Nephron progenitor cell (in vitro differentiated cells): ENCODE measurements around the gene NPAS3.
A peak's percentile ranks its signal among the peaks of the same experiment; 100 is the strongest.

ENCODE experiments used
- DNase-seq: peaks from one replicate; pipeline ENCODE4 v3.0.0; 2021
- H3K27ac Mint-ChIP-seq: 2 replicates; pipeline ENCODE4 v1.8.0; 2021; ENCODE audit warnings: mild to moderate bottlenecking, moderate library complexity, mixed read lengths
- H3K27me3 Mint-ChIP-seq: 2 replicates; pipeline ENCODE4 v1.8.0; 2021; ENCODE audit warnings: mild to moderate bottlenecking, low read depth, mixed read lengths; ENCODE audit not compliant: poor library complexity
- H3K36me3 Mint-ChIP-seq: 2 replicates; pipeline ENCODE4 v1.8.0; 2021; ENCODE audit warnings: low read depth, mixed read lengths
- H3K4me1 Mint-ChIP-seq: 2 replicates; pipeline ENCODE4 v1.8.0; 2021; ENCODE audit warnings: mixed read lengths
- H3K4me3 Mint-ChIP-seq: 2 replicates; pipeline ENCODE4 v1.8.0; 2021; ENCODE audit warnings: mild to moderate bottlenecking, moderate library complexity, mixed read lengths
- H3K9me3 Mint-ChIP-seq: 2 replicates; pipeline ENCODE4 v1.8.0; 2021; ENCODE audit warnings: mild to moderate bottlenecking, moderate library complexity, mixed read lengths
- TF ChIP-seq, protein P1 (sequence below): fragments of 200-600 bp; sonication (generic); IDR thresholded peaks from 2 replicates; pipeline ENCODE4 v1.5.0; 2021; ENCODE audit warnings: antibody characterized with exemption

The NPAS3 gene

DNA sequence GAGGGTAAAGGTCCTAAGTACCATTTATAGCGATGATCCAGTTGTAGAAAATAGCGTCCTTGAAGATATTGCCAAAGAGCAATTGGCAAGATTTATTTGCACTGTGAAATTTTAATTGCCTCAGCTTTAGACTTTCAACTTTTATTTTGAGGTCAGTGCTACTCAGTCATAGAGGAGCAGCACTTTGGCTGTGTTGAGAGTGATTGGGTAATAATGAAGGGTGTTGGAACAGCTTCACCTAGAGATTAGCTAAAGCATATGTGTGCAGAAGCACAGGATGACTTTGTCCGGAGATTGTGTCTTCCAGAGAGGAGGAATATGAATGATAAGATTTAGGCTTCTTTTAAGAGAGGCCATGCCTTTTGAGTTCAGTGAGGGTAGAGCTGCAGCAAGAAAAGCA lies 164.8 kb downstream of the NPAS3 start:
- Mint-ChIP-seq H3K27ac (no peak overlapping the region), H3K4me3 (no peak overlapping the region), H3K9me3 (no peaks in the 10 kb centered on the region), H3K27me3 (no peaks in the 10 kb centered on the region), H3K36me3 (no peaks in the 10 kb centered on the region), H3K4me1 (no peaks in the 10 kb centered on the region)
- TF ChIP-seq, protein P1, sequence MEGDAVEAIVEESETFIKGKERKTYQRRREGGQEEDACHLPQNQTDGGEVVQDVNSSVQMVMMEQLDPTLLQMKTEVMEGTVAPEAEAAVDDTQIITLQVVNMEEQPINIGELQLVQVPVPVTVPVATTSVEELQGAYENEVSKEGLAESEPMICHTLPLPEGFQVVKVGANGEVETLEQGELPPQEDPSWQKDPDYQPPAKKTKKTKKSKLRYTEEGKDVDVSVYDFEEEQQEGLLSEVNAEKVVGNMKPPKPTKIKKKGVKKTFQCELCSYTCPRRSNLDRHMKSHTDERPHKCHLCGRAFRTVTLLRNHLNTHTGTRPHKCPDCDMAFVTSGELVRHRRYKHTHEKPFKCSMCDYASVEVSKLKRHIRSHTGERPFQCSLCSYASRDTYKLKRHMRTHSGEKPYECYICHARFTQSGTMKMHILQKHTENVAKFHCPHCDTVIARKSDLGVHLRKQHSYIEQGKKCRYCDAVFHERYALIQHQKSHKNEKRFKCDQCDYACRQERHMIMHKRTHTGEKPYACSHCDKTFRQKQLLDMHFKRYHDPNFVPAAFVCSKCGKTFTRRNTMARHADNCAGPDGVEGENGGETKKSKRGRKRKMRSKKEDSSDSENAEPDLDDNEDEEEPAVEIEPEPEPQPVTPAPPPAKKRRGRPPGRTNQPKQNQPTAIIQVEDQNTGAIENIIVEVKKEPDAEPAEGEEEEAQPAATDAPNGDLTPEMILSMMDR: no peak
- DNase-seq: no peak

DNA sequence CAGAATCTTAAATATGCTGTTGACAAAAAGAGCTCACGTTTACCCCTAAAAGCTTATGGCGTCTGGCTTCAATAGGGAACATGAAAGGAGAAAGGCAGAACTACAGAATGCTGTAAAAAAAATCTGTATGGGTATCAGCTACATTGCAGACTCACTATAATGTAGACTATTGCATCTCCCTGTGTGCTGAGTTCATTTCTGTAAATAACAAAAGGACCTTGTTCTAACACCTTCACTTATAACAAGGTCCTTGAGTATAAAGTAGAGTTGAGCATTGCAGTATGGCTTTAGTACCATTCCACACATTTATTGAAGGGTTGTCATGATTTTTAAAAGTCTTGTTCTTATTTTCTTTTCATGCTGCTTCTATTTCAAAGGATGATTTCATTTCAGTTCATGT lies 165.3 kb downstream of the NPAS3 start:
- TF ChIP-seq, protein P1: no peak
- Mint-ChIP-seq H3K27ac (no peak overlapping the region), H3K4me1 (no peaks in the 10 kb centered on the region), H3K9me3 (no peaks in the 10 kb centered on the region), H3K36me3 (no peaks in the 10 kb centered on the region), H3K27me3 (no peaks in the 10 kb centered on the region), H3K4me3 (no peak overlapping the region)
- no peak for DNase-seq

DNA sequence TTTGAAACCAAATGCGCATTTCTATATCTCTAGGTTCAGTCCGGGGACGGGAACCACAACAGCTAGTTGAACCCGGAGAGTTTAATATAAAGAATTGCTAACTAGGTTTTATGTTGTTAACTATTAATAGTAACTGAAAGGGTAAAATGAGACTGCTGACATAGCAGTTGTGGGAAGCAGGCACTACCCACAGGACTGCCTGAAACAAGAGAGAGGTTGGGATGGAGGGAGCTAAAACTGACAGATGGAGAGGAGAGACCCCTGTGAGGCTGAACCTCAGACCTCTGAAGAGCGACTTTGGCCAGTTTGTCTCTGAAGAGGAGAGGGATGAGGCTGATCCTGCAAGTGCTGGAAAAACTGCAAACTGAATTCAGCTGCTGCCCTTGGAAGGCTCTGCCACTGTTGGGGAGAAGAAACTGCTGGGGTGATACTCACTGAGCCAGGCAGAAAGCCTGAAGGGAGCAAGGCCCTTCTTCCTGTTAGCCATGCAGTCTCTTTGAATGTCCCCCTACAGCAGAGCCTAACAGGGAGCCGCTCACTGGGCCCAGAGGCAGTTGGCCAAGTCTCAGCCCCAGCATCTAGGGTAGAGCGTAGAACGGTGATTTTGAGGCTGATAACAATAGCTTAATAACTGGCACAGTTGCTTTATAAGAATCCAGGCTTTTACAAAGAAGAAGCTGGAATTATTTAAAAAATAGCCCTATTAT lies 172.2 kb downstream of the NPAS3 start:
- Mint-ChIP-seq H3K4me3 (no peak overlapping the region), H3K36me3 (no peaks in the 10 kb centered on the region), H3K9me3 (peaks cover 4% of the 10 kb centered on the region), H3K27ac (no peak overlapping the region), H3K4me1 (no peaks in the 10 kb centered on the region), H3K27me3 (no peaks in the 10 kb centered on the region)
- TF ChIP-seq, protein P1: no peak
- no peak for DNase-seq

DNA sequence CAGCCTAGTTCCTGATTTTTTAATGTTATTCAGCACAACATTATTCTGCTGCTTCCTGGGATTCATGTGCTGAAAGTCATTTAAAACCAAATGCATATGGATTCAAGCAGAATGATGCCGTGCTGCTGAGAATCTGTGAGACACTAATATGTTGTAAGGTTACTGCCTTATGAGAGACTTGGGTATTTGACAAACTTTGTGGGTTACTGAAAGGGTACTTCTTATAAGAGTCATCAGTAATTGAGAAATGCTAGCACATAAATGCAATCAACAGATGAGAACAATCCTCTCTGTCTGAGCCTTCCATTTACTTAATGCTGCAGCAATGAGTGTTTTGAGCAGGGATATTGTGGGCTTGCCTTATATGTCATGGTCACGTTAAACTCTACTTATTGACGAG lies 175.7 kb downstream of the NPAS3 start:
- TF ChIP-seq, protein P1: no peak
- Mint-ChIP-seq H3K36me3 (no peaks in the 10 kb centered on the region), H3K4me3 (no peak overlapping the region), H3K9me3 (peaks cover 4% of the 10 kb centered on the region), H3K27me3 (no peaks in the 10 kb centered on the region), H3K27ac (no peak overlapping the region), H3K4me1 (no peaks in the 10 kb centered on the region)
- no peak for DNase-seq

DNA sequence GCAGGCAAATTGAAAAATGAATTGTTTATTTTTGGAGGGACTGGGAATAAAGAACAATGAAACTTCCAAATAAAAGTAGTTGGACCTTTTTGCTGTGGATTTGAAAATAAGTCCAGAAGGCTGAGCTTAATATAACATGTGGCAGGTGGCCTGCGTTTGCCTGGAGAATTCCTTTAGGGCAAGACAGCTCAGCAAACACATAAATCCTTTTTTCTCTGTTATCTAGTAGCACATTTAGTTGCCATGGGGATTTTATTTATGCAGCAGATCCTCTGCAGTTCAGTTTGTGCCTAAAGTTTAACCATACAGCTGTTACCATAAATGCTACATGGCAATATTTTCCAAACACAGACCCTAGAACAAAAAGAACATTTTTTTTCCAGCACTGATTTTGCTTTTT lies 180.0 kb downstream of the NPAS3 start:
- Mint-ChIP-seq H3K27ac (no peak overlapping the region), H3K4me3 (no peak overlapping the region), H3K27me3 (no peaks in the 10 kb centered on the region), H3K36me3 (no peaks in the 10 kb centered on the region), H3K9me3 (no peaks in the 10 kb centered on the region), H3K4me1 (peaks cover 9% of the 10 kb centered on the region)
- TF ChIP-seq, protein P1: no peak
- DNase-seq: peak; percentile 4

DNA sequence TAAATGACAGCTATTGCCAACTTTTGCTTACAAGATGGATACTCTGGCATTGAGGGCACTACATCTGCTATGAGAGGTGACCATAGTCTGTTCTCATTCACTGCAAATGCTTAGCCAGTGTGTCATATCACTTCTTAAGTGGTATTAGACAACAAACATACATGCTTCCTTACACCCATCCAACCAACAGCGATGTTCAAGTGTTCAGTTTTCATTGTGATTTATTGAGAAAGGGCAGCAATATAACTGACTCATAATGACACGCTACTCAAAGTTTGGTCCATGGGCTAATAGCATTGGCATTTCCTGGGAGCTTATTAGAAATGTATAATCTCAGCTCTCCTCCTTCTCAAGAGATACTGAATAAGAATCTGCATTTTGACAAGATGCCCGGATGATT lies 181.7 kb downstream of the NPAS3 start:
- Mint-ChIP-seq H3K27ac (no peak overlapping the region), H3K36me3 (no peaks in the 10 kb centered on the region), H3K4me3 (no peak overlapping the region), H3K9me3 (no peaks in the 10 kb centered on the region), H3K4me1 (peaks cover 9% of the 10 kb centered on the region), H3K27me3 (no peaks in the 10 kb centered on the region)
- DNase-seq: no peak
- TF ChIP-seq, protein P1: no peak
